Activated CD4-positive, alpha-beta T cell treated with anti-CD3 and anti-CD28 coated beads for 24 hours (primary cell): ENCODE measurements around the gene SETBP1.
"Not testable (repeated sequence)": the region's sequence is repeated elsewhere in the genome, so short reads cannot be mapped to it uniquely, and the experiment has no call there.

Source experiments
- DNase-seq, 2 donors: peaks; one replicate each; pipeline ENCODE4 v3.0.0-alpha.2; 2020; ENCODE audit warnings: low read depth in 2 of 2

SETBP1 gene

GRCh38 chr18:44790860-44791259 lies 110.2 kb downstream of the SETBP1 start:
- no peak for DNase-seq

GRCh38 chr18:44791520-44791919 lies 110.8 kb downstream of the SETBP1 start:
- DNase-seq, result no peak

- DNase-seq, result no peak
Measured at GRCh38 chr18:44792456-44793061, 111.9 kb downstream of the SETBP1 start.

GRCh38 chr18:44793194-44793593 lies 112.5 kb downstream of the SETBP1 start:
- DNase-seq, result no peak

- DNase-seq, result no peak
Measured at GRCh38 chr18:44793685-44794084, 113.0 kb downstream of the SETBP1 start.

- no peak for DNase-seq
Measured at GRCh38 chr18:44795241-44795640, 114.6 kb downstream of the SETBP1 start.

- DNase-seq, result no peak
Measured at GRCh38 chr18:44796429-44797428, 116.0 kb downstream of the SETBP1 start.

- DNase-seq, result no peak
Measured at GRCh38 chr18:44798433-44799048, 117.9 kb downstream of the SETBP1 start.

- no peak for DNase-seq
Measured at GRCh38 chr18:44799382-44799906, 118.8 kb downstream of the SETBP1 start.

- no peak for DNase-seq
Measured at GRCh38 chr18:44799907-44800421, 119.3 kb downstream of the SETBP1 start.

- DNase-seq, result not testable (repeated sequence)
Measured at GRCh38 chr18:44800766-44801165, 120.1 kb downstream of the SETBP1 start.

- no peak for DNase-seq
Measured at GRCh38 chr18:44801781-44802180, 121.1 kb downstream of the SETBP1 start.

- DNase-seq, result no peak
Measured at GRCh38 chr18:44802508-44802907, 121.8 kb downstream of the SETBP1 start.

- no peak for DNase-seq
Measured at GRCh38 chr18:44803019-44803650, 122.4 kb downstream of the SETBP1 start.

- no peak for DNase-seq
Measured at GRCh38 chr18:44804033-44804432, 123.3 kb downstream of the SETBP1 start.

GRCh38 chr18:44805176-44805575 lies 124.5 kb downstream of the SETBP1 start:
- DNase-seq, result no peak

- no peak for DNase-seq
Measured at GRCh38 chr18:44805643-44806042, 125.0 kb downstream of the SETBP1 start.

- no peak for DNase-seq
Measured at GRCh38 chr18:44807766-44808165, 127.1 kb downstream of the SETBP1 start.

- DNase-seq, result no peak
Measured at GRCh38 chr18:44811572-44812125, 131.0 kb downstream of the SETBP1 start.

GRCh38 chr18:44812426-44812825 lies 131.7 kb downstream of the SETBP1 start:
- no peak for DNase-seq

GRCh38 chr18:44813586-44813985 lies 132.9 kb downstream of the SETBP1 start:
- DNase-seq, result no peak
